Activated naive CD4-positive, alpha-beta T cell treated with anti-CD3 and anti-CD28 coated beads, Interleukin-2, amount 50 U/mL, for 16 hours (primary cell): Measurements from ENCODE around the gene PTPN6.

Experiments
- DNase-seq: peaks from one replicate; pipeline ENCODE4 v3.0.0-alpha.2; 2020

The PTPN6 gene

GRCh38 chr12:6923003-6923732 lies 28.0 kb upstream of the PTPN6 start:
- DNase-seq, result no peak

GRCh38 chr12:6923851-6924250 lies 27.3 kb upstream of the PTPN6 start:
- no peak for DNase-seq

GRCh38 chr12:6925239-6925539 lies 26.0 kb upstream of the PTPN6 start:
- no peak for DNase-seq

- DNase-seq, result no peak
Observed at GRCh38 chr12:6925540-6926279, 25.4 kb upstream of the PTPN6 start.

- peak; percentile 59 for DNase-seq
Observed at GRCh38 chr12:6927379-6928021, 23.7 kb upstream of the PTPN6 start, which contains the start of gene ATN1. ATN1 (plus strand) TSS chr12:6927959; CDS start chr12:6934002, 6,043 bp downstream.

GRCh38 chr12:6928022-6928702 lies 23.0 kb upstream of the PTPN6 start:
- no peak for DNase-seq

GRCh38 chr12:6928703-6929407 lies 22.3 kb upstream of the PTPN6 start:
- no peak for DNase-seq

GRCh38 chr12:6929466-6930452 lies 21.4 kb upstream of the PTPN6 start:
- DNase-seq, result no peak

- DNase-seq, result no peak
Observed at GRCh38 chr12:6932766-6933165, 18.4 kb upstream of the PTPN6 start.

GRCh38 chr12:6934110-6934509 lies 17.0 kb upstream of the PTPN6 start:
- no peak for DNase-seq

- DNase-seq, result no peak
Observed at GRCh38 chr12:6935371-6936193, 15.6 kb upstream of the PTPN6 start.

GRCh38 chr12:6936194-6936635 lies 14.9 kb upstream of the PTPN6 start:
- no peak for DNase-seq

- peak; percentile 78 for DNase-seq
Observed at GRCh38 chr12:6936636-6937480, 14.3 kb upstream of the PTPN6 start.

GRCh38 chr12:6937481-6938352 lies 13.4 kb upstream of the PTPN6 start:
- peak; percentile 91 for DNase-seq

GRCh38 chr12:6938353-6939190 lies 12.6 kb upstream of the PTPN6 start:
- DNase-seq, result no peak

GRCh38 chr12:6939191-6939540 lies 12.0 kb upstream of the PTPN6 start:
- DNase-seq, result no peak

GRCh38 chr12:6941267-6941666 lies 9.9 kb upstream of the PTPN6 start:
- DNase-seq, result no peak

- DNase-seq, result no peak
Observed at GRCh38 chr12:6941782-6942181, 9.4 kb upstream of the PTPN6 start.
